GM12801 (cell line): Measurements from ENCODE around the gene POLE4.

Experiments used
- CTCF ChIP-seq: IDR thresholded peaks from one replicate; pipeline ENCODE4 v1.5.1; 2011; ENCODE audit warnings: control low read depth; ENCODE audit not compliant: insufficient read length; ENCODE audit errors: extremely low read depth

The POLE4 gene

GRCh38 chr2:75003773-75004172, 45.3 kb downstream of the POLE4 start:
- TF ChIP-seq CTCF = no peak

- TF ChIP-seq CTCF = no peak
These were observed 47.6 kb downstream of the POLE4 start for GRCh38 chr2:75006041-75006440.

GRCh38 chr2:75007061-75007460, 48.6 kb downstream of the POLE4 start:
- TF ChIP-seq CTCF = no peak

- no peak for TF ChIP-seq CTCF
These were observed 49.4 kb downstream of the POLE4 start for GRCh38 chr2:75007819-75008218.

GRCh38 chr2:75010571-75010970, 52.1 kb downstream of the POLE4 start:
- no peak for TF ChIP-seq CTCF

- no peak for TF ChIP-seq CTCF
These were observed 53.6 kb downstream of the POLE4 start for GRCh38 chr2:75012080-75012479.

GRCh38 chr2:75018162-75018561, 59.7 kb downstream of the POLE4 start:
- TF ChIP-seq CTCF = no peak
